Astrocyte (in vitro differentiated cells and primary cell): ENCODE measurements around the gene MARCHF10.

Experiments used
- EZH2 ChIP-seq: IDR thresholded peaks from 2 replicates; pipeline ENCODE4 v1.6.1; 2012; ENCODE audit warnings: mild to moderate bottlenecking, low read length, inconsistent platforms; ENCODE audit not compliant: insufficient read depth
- TF ChIP-seq, protein P1 (sequence below): IDR thresholded peaks from 2 replicates; pipeline ENCODE4 v1.5.1; 2011; ENCODE audit warnings: low read depth, mild to moderate bottlenecking, inconsistent platforms, low read length, moderate library complexity; ENCODE audit not compliant: insufficient read depth

DNA sequence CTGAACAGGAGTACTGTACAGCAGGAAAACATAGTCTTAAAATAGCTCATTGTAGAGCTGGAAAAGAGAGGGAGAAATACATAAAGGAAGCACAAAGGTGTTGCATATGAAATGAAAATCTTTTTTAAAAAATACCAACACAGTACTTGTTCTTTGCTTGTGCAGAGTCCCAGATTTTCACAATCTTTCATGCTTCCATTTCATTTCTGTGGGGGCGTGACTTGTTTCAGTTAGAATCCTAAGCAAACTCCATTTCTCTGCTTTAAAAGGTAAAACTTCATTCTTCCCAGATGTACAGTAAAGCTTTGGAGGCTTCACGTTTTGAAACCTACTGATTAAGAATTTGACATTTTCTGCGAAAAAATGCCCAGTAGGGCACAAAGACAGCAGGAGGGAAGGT is 48.5 kb upstream of the MARCHF10 start:
- TF ChIP-seq, protein P1, sequence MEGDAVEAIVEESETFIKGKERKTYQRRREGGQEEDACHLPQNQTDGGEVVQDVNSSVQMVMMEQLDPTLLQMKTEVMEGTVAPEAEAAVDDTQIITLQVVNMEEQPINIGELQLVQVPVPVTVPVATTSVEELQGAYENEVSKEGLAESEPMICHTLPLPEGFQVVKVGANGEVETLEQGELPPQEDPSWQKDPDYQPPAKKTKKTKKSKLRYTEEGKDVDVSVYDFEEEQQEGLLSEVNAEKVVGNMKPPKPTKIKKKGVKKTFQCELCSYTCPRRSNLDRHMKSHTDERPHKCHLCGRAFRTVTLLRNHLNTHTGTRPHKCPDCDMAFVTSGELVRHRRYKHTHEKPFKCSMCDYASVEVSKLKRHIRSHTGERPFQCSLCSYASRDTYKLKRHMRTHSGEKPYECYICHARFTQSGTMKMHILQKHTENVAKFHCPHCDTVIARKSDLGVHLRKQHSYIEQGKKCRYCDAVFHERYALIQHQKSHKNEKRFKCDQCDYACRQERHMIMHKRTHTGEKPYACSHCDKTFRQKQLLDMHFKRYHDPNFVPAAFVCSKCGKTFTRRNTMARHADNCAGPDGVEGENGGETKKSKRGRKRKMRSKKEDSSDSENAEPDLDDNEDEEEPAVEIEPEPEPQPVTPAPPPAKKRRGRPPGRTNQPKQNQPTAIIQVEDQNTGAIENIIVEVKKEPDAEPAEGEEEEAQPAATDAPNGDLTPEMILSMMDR, result no peak
- TF ChIP-seq EZH2, result no peak
